Prostate gland (tissue), 2 donors: ENCODE measurements around the gene BICC1. TPM values are rescaled to one million over a fixed set of nuclear protein-coding genes. Genes with fewer than 3 reads are reported as not detected.

Source experiments
- DNase-seq: peaks from one replicate; pipeline ENCODE4 v3.0.0-alpha.2; 2019; ENCODE audit warnings: low spot score
- H3K27ac ChIP-seq, 2 donors: fragments of 200-600 bp; sonication (generic); 2 replicates each; pipeline ENCODE4 v1.5.1; 2017 to 2019
- H3K27me3 ChIP-seq: fragments of 200-600 bp; sonication (generic); replicated peaks from 2 replicates; pipeline ENCODE4 v1.5.1; 2019; ENCODE audit not compliant: insufficient read depth
- H3K36me3 ChIP-seq, 2 donors: fragments of 200-600 bp; sonication (generic); 1 replicate in 1 of 2; 2 replicates in 1 of 2; pipeline versions ENCODE4 v1.5.1 to v1.8.1; 2017 to 2019
- H3K4me1 ChIP-seq: fragments of 200-600 bp; sonication (generic); replicated peaks from 2 replicates; pipeline ENCODE4 v1.5.1; 2019
- H3K4me3 ChIP-seq, 2 donors: fragments of 200-600 bp; sonication (generic); 2 replicates each; pipeline ENCODE4 v1.5.1; 2017 to 2019
- H3K9me3 ChIP-seq: fragments of 200-600 bp; sonication (generic); 2 replicates; pipeline ENCODE4 v1.5.1; 2017
- POLR2A ChIP-seq: fragments of 450-650 bp; IDR thresholded peaks from one replicate; pipeline ENCODE4 v1.6.1; 2016; ENCODE audit warnings: antibody characterized with exemption, mild to moderate bottlenecking
- POLR2AphosphoS5 ChIP-seq: sonication (generic); formaldehyde crosslinking; IDR thresholded peaks from one replicate; pipeline ENCODE4 v1.6.1; 2017; ENCODE audit warnings: antibody characterized with exemption
- WGBS: methylation state at CpG from one replicate; pipeline ENCODE4 v1.1.5; 2018; 5-methylcytosine and 5-hydroxymethylcytosine counted together
- intact Hi-C: fragments of 100-400 bp; cut with DNase I; formaldehyde crosslinking; loops from one replicate; pipeline ENCODE4 v1.14.2; 2022
- total RNA-seq, 2 donors: library from RNA; depleted of rRNA; stranded (reverse); fragments of >200 nt; gene quantifications; one replicate each; pipeline ENCODE4 v1.1.0, GENCODE V29; 2016
- TF ChIP-seq, protein P1 (sequence below), 4 experiments: fragments of 200-600 bp in 2 of 4; fragments of 450-650 bp in 2 of 4; sonication (generic) in 2 of 4; IDR thresholded peaks; 1 replicate in 3 of 4; 2 replicates in 1 of 4; pipeline ENCODE4 v1.5.1; 2016 to 2019; ENCODE audit warnings: antibody characterized with exemption in 4 of 4, mild to moderate bottlenecking in 2 of 4, moderate library complexity in 2 of 4

The BICC1 gene
- total RNA-seq, 2 donors from 2014 or later, result 5.1 to 12.7 TPM

GRCh38 chr10:58867683-58868082, 355.0 kb downstream of the BICC1 start:
- intact Hi-C loops, result no loop called here
- Histone ChIP-seq H3K27me3 (no peaks in the 10 kb centered on the region), H3K4me3 (no peak overlapping the region), H3K9me3 (no peaks in the 10 kb centered on the region), H3K4me1 (no peaks in the 10 kb centered on the region), H3K27ac (no peak overlapping the region), H3K36me3 (no peaks in the 10 kb centered on the region)
- no peak for DNase-seq
- TF ChIP-seq POLR2AphosphoS5, result no peak
- TF ChIP-seq, protein P1, sequence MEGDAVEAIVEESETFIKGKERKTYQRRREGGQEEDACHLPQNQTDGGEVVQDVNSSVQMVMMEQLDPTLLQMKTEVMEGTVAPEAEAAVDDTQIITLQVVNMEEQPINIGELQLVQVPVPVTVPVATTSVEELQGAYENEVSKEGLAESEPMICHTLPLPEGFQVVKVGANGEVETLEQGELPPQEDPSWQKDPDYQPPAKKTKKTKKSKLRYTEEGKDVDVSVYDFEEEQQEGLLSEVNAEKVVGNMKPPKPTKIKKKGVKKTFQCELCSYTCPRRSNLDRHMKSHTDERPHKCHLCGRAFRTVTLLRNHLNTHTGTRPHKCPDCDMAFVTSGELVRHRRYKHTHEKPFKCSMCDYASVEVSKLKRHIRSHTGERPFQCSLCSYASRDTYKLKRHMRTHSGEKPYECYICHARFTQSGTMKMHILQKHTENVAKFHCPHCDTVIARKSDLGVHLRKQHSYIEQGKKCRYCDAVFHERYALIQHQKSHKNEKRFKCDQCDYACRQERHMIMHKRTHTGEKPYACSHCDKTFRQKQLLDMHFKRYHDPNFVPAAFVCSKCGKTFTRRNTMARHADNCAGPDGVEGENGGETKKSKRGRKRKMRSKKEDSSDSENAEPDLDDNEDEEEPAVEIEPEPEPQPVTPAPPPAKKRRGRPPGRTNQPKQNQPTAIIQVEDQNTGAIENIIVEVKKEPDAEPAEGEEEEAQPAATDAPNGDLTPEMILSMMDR (IDR thresholded peaks at IDR 0.05), result no peak
- TF ChIP-seq POLR2A, result no peak

GRCh38 chr10:58868736-58869435, 356.2 kb downstream of the BICC1 start:
- no peak for TF ChIP-seq POLR2AphosphoS5
- no peak for TF ChIP-seq POLR2A
- TF ChIP-seq, protein P1 (IDR thresholded peaks at IDR 0.05), result no peak
- no peak overlapping the region for H3K4me3 ChIP-seq
- no peak for DNase-seq
- H3K9me3 ChIP-seq, result no peaks in the 10 kb centered on the region
- intact Hi-C loops, result no loop called here
- H3K4me1 ChIP-seq, result no peaks in the 10 kb centered on the region
- H3K27ac ChIP-seq, result no peak overlapping the region
- no peaks in the 10 kb centered on the region for H3K36me3 ChIP-seq
- no peaks in the 10 kb centered on the region for H3K27me3 ChIP-seq
- WGBS, result 81% methylated on average over 8 of the region's 8 CpGs

GRCh38 chr10:58870070-58870469, 357.4 kb downstream of the BICC1 start:
- no peak overlapping the region for H3K27ac ChIP-seq
- no peaks in the 10 kb centered on the region for H3K27me3 ChIP-seq
- DNase-seq, result no peak
- H3K4me1 ChIP-seq, result no peaks in the 10 kb centered on the region
- intact Hi-C loops, result no loop called here
- 95% methylated on average over 4 of the region's 4 CpGs for WGBS
- TF ChIP-seq POLR2AphosphoS5, result no peak
- no peak for TF ChIP-seq POLR2A
- TF ChIP-seq, protein P1 (IDR thresholded peaks at IDR 0.05), result no peak
- H3K9me3 ChIP-seq, result no peaks in the 10 kb centered on the region
- no peaks in the 10 kb centered on the region for H3K36me3 ChIP-seq
- H3K4me3 ChIP-seq, result no peak overlapping the region

DNA sequence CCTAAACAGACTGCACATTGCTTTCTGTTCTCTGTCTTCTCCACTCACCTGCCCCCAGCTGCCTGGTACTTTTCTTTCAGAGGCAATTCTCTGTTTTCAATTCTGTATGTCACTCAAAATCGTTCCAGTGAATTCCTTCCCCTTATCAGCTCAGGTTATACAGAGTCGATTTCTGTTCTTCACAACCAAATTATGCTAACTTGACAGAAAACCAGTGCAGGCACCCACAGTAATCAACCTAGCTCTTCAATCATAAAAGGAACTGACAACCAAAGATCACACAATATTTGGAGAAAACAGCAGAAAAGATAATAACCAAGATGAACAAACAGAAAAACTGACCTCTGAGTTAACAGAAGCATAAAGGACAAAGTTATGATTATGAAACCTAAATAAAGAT, 360.5 kb downstream of the BICC1 start:
- Histone ChIP-seq H3K36me3 (no peaks in the 10 kb centered on the region), H3K27me3 (no peaks in the 10 kb centered on the region), H3K9me3 (no peaks in the 10 kb centered on the region), H3K4me1 (no peaks in the 10 kb centered on the region), H3K4me3 (no peak overlapping the region), H3K27ac (no peak overlapping the region)
- TF ChIP-seq, protein P1 (IDR thresholded peaks at IDR 0.05), result no peak
- TF ChIP-seq POLR2A (no peak), POLR2AphosphoS5 (no peak)
- DNase-seq, result no peak
- intact Hi-C loops, result no loop called here
- WGBS, result 76% methylated on average over 2 of the region's 2 CpGs

Other genes with a start within 250 kb of the BICC1 start
- 1 to 10 TPM; 2.6 to 5.5 TPM for gene IPMK, start 245.0 kb upstream of the BICC1 start, total RNA-seq
- gene CISD1, start 243.7 kb upstream of the BICC1 start, total RNA-seq, result 10 to 100 TPM; 10.3 to 16.9 TPM
- gene UBE2D1, start 177.9 kb upstream of the BICC1 start, total RNA-seq, result 10 to 100 TPM in 1 of 2 donors, 1 to 10 TPM in 1; 9.8 to 11.4 TPM
- 10 to 100 TPM; 21.0 to 24.4 TPM for gene TFAM, start 127.5 kb upstream of the BICC1 start, total RNA-seq